HFF-Myc (cell line): ENCODE results near the gene SV2B.

Experiments used
- DNase-seq: peaks from one replicate; pipeline ENCODE4 v3.0.0-alpha.2; 2011; ENCODE audit warnings: low read depth; ENCODE audit errors: extremely low read depth
- H3K4me3 ChIP-seq: replicated peaks from 2 replicates; pipeline ENCODE4 v1.5.1; 2011; ENCODE audit warnings: low read depth, mild to moderate bottlenecking, control low read depth, low read length
- CTCF ChIP-seq: IDR thresholded peaks from 2 replicates; pipeline ENCODE4 v1.5.1; 2012; ENCODE audit warnings: mild to moderate bottlenecking, low read depth, low read length, control low read depth; ENCODE audit errors: missing control alignments

The SV2B gene

GRCh38 chr15:91244919-91245318 is 144.9 kb downstream of the SV2B start:
- no peak overlapping the region for H3K4me3 ChIP-seq
- no peak for TF ChIP-seq CTCF
- no peak for DNase-seq

GRCh38 chr15:91246998-91247397 is 146.9 kb downstream of the SV2B start:
- TF ChIP-seq CTCF = no peak
- H3K4me3 ChIP-seq = no peak overlapping the region
- no peak for DNase-seq

- no peak for TF ChIP-seq CTCF
- no peak for DNase-seq
- H3K4me3 ChIP-seq = no peak overlapping the region
Measured at GRCh38 chr15:91249591-91249990, 149.5 kb downstream of the SV2B start.

GRCh38 chr15:91252322-91252721 is 152.3 kb downstream of the SV2B start:
- no peak overlapping the region for H3K4me3 ChIP-seq
- no peak for DNase-seq
- TF ChIP-seq CTCF = no peak

GRCh38 chr15:91252756-91253155 is 152.7 kb downstream of the SV2B start:
- DNase-seq = no peak
- TF ChIP-seq CTCF = no peak
- no peak overlapping the region for H3K4me3 ChIP-seq

GRCh38 chr15:91253605-91254004 is 153.5 kb downstream of the SV2B start:
- no peak for DNase-seq
- no peak overlapping the region for H3K4me3 ChIP-seq
- TF ChIP-seq CTCF = no peak

- DNase-seq = no peak
- TF ChIP-seq CTCF = no peak
- no peak overlapping the region for H3K4me3 ChIP-seq
Measured at GRCh38 chr15:91254766-91255165, 154.7 kb downstream of the SV2B start.
